Measurements from ENCODE around the gene CRYL1. TPM values are rescaled to one million over a fixed set of nuclear protein-coding genes. Genes with fewer than 3 reads are reported as not detected.

Gene CRYL1
- total and polyA plus RNA-seq, 2 donors (not counting 1 experiment from before 2014, with no cell fraction given): 6.5 to 15.1 TPM

- no peak overlapping the region for H3K9ac ChIP-seq (ENCODE audit: low read length)
- no peak overlapping the region for H3K4me2 ChIP-seq (replicated peaks; ENCODE audit: low read depth, low read length, poor library complexity, severe bottlenecking)
- DNase-seq: no peak
- no peaks in the 10 kb centered on the region for H3K36me3 ChIP-seq (replicated peaks in 1 of 2; ENCODE audit: control extremely low read depth in 1 of 2, control insufficient read depth in 1 of 2, extremely low read depth in 1 of 2, insufficient read depth in 2 of 2, low read length in 1 of 2)
- WGBS (ENCODE audit: insufficient coverage): 81% methylated on average over 4 of the region's 5 CpGs
- H4K20me1 ChIP-seq (ENCODE audit: control insufficient read depth, insufficient read depth, low read length, poor library complexity, severe bottlenecking): no peaks in the 10 kb centered on the region
- peaks cover 3% of the 10 kb centered on the region for H3K79me2 ChIP-seq (ENCODE audit: control insufficient read depth, insufficient read depth, low read length)
- peaks cover 0 to 2% (median 0%) of the 10 kb centered on the region in 4 experiments for H3K27me3 ChIP-seq (replicated peaks in 1 of 4; ENCODE audit: control extremely low read depth in 1 of 4, control insufficient read depth in 3 of 4, insufficient read depth in 4 of 4, low read length in 3 of 4)
- Mint-ChIP-seq H3K27me3 (no peaks in the 10 kb centered on the region), H3K4me3 (no peak overlapping the region), H3K9me3 (ENCODE audit: insufficient read depth) (peaks cover 2% of the 10 kb centered on the region), H3K4me1 (peaks cover 6% of the 10 kb centered on the region), H3K27ac (no peak overlapping the region)
- peaks cover 3 to 6% of the 10 kb centered on the region in 2 donors for H3K4me1 ChIP-seq (ENCODE audit: control insufficient read depth in 2 of 2, insufficient read depth in 2 of 2, low read length in 2 of 2)
- CTCF ChIA-PET: no interaction called here
- H3K4me3 ChIP-seq (ENCODE audit: control extremely low read depth in 1 of 5, extremely low read depth in 1 of 5, insufficient read depth in 1 of 5, low read depth in 2 of 5, low read length in 4 of 5): no peak overlapping the region
- TF ChIP-seq EZH2 (IDR thresholded peaks at IDR 0.05; ENCODE audit: borderline replicate concordance, insufficient read depth, low read depth, low read length, poor library complexity, severe bottlenecking): no peak
- TF ChIP-seq CTCF (IDR thresholded peaks at IDR 0.05): no peak
- no peak for ATAC-seq (ENCODE audit: low read depth)
- POLR2A ChIA-PET: no interaction called here
- H3K9me3 ChIP-seq (ENCODE audit: control extremely low read depth in 1 of 3, control insufficient read depth in 2 of 3, insufficient read depth in 1 of 3, low read length in 2 of 3): peaks cover 0 to 14% (median 0%) of the 10 kb centered on the region in 3 donors
- intact Hi-C loops (cut with micrococcal nuclease): loop anchor here (10.0 kb wide), 2 partner anchors 213 to 607 kb away; partner anchors contain the start of genes EEF1AKMT1 and ZMYM2
- H3K27ac ChIP-seq (ENCODE audit: low read length in 2 of 2): no peak overlapping the region
- H2AFZ ChIP-seq (ENCODE audit: insufficient read depth, low read depth, low read length, poor library complexity, severe bottlenecking): no peak overlapping the region
Measured at GRCh38 chr13:20561741-20562140, 36.1 kb upstream of the CRYL1 start.

- no peak overlapping the region for H3K27ac ChIP-seq (ENCODE audit: low read length in 2 of 2)
- DNase-seq: no peak
- no peaks in the 10 kb centered on the region for H3K4me1 ChIP-seq (ENCODE audit: control insufficient read depth in 2 of 2, insufficient read depth in 2 of 2, low read length in 2 of 2)
- TF ChIP-seq CTCF (IDR thresholded peaks at IDR 0.05) (no peak), EZH2 (IDR thresholded peaks at IDR 0.05; ENCODE audit: borderline replicate concordance, insufficient read depth, low read depth, low read length, poor library complexity, severe bottlenecking) (no peak)
- H3K79me2 ChIP-seq (ENCODE audit: control insufficient read depth, insufficient read depth, low read length): no peaks in the 10 kb centered on the region
- H3K9me3 ChIP-seq (ENCODE audit: control extremely low read depth in 1 of 3, control insufficient read depth in 2 of 3, insufficient read depth in 1 of 3, low read length in 2 of 3): peaks cover 0 to 3% (median 0%) of the 10 kb centered on the region in 3 donors
- no peaks in the 10 kb centered on the region for H4K20me1 ChIP-seq (ENCODE audit: control insufficient read depth, insufficient read depth, low read length, poor library complexity, severe bottlenecking)
- peaks cover 0 to 2% (median 0%) of the 10 kb centered on the region in 4 experiments for H3K27me3 ChIP-seq (replicated peaks in 1 of 4; ENCODE audit: control extremely low read depth in 1 of 4, control insufficient read depth in 3 of 4, insufficient read depth in 4 of 4, low read length in 3 of 4)
- no peak overlapping the region for H3K4me3 Mint-ChIP-seq
- H3K4me1 Mint-ChIP-seq: no peaks in the 10 kb centered on the region
- intact Hi-C loops (cut with micrococcal nuclease): loop anchor here (10.0 kb wide), 2 partner anchors 215 to 605 kb away; partner anchors contain the start of genes EEF1AKMT1 and ZMYM2
- no peaks in the 10 kb centered on the region for H3K36me3 ChIP-seq (replicated peaks in 1 of 2; ENCODE audit: control extremely low read depth in 1 of 2, control insufficient read depth in 1 of 2, extremely low read depth in 1 of 2, insufficient read depth in 2 of 2, low read length in 1 of 2)
- no peak overlapping the region for H2AFZ ChIP-seq (ENCODE audit: insufficient read depth, low read depth, low read length, poor library complexity, severe bottlenecking)
- H3K27ac Mint-ChIP-seq: no peak overlapping the region
- POLR2A ChIA-PET: no interaction called here
- no peak for ATAC-seq (ENCODE audit: low read depth)
- no peaks in the 10 kb centered on the region for H3K27me3 Mint-ChIP-seq
- no peak overlapping the region for H3K4me2 ChIP-seq (replicated peaks; ENCODE audit: low read depth, low read length, poor library complexity, severe bottlenecking)
- no peak overlapping the region for H3K9ac ChIP-seq (ENCODE audit: low read length)
- CTCF ChIA-PET: no interaction called here
- H3K9me3 Mint-ChIP-seq (ENCODE audit: insufficient read depth): peaks cover 2% of the 10 kb centered on the region
- 100% methylated on average over 6 of the region's 6 CpGs for WGBS (ENCODE audit: insufficient coverage)
- H3K4me3 ChIP-seq (ENCODE audit: control extremely low read depth in 1 of 5, extremely low read depth in 1 of 5, insufficient read depth in 1 of 5, low read depth in 2 of 5, low read length in 4 of 5): no peak overlapping the region
Measured at GRCh38 chr13:20559659-20560356, 34.2 kb upstream of the CRYL1 start.
